ENCODE results near the gene DIP2A.

- TF ChIP-seq CTCF (IDR thresholded peaks at IDR 0.05) (no peak), POLR2A (IDR thresholded peaks at IDR 0.05) (no peak)
Measured at GRCh38 chr21:46413365-46413696, 45.4 kb upstream of the DIP2A start.
